ENCODE results near the gene XPR1.

DNA sequence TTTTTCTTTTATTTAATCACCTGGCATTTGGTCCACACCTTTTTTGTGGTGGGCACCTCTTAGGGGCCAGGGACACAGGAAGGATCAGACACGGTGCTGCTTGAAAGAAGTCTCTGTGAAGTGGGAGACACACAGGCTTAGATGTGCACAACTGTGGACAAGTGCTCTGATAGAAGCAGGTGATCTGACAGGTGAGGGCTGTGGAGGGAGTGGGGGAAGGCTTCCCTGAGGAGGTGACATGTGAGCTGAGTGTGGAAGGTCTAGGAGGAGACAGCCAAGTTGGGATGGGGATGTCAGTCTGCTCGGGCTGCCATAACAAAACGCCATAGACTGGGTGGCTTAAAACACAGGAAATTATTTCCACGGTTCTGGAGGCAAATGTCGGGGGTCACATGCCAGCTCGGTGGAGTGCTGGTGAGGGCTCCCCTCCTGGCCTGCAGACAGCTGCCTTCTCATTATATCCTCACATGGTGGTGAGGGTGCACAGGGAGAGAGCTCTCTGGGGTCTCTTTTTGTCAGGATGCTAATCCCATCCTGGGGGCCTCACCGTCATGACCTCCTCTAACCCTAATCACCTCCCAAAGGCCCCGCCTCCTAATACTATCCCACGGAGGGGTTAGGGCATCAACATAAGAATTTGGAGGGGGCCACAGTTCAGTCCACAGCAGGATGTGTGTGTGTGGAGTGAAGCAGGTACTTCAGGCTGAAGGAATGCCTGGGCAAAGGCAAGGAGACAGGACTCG, 275.7 kb downstream of the XPR1 start:
- TF ChIP-seq CTCF (IDR thresholded peaks at IDR 0.05) (no peak), EP300 (IDR thresholded peaks at IDR 0.05) (no peak)

Data from esophagus muscularis mucosa (tissue), 3 donors.